BLaER1 (cell line): ENCODE measurements around the gene DPH3.

Source experiments
- H3K27ac ChIP-seq: shearing (Covaris generic); formaldehyde crosslinking; 2 replicates; pipeline ENCODE4 v1.8.1; 2022
- H3K27me3 ChIP-seq: shearing (Covaris generic); formaldehyde crosslinking; 2 replicates; pipeline ENCODE4 v1.8.1; 2022
- H3K36me3 ChIP-seq: shearing (Covaris generic); formaldehyde crosslinking; 2 replicates; pipeline ENCODE4 v1.8.1; 2022
- H3K4me1 ChIP-seq: shearing (Covaris generic); formaldehyde crosslinking; 2 replicates; pipeline ENCODE4 v1.8.1; 2022
- H3K4me2 ChIP-seq: shearing (Covaris generic); formaldehyde crosslinking; 2 replicates; pipeline ENCODE4 v1.8.1; 2022
- H3K4me3 ChIP-seq: shearing (Covaris generic); formaldehyde crosslinking; 2 replicates; pipeline ENCODE4 v1.8.1; 2022
- H3K9ac ChIP-seq: shearing (Covaris generic); formaldehyde crosslinking; 2 replicates; pipeline ENCODE4 v1.8.1; 2022
- H3K9me3 ChIP-seq: shearing (Covaris generic); formaldehyde crosslinking; 2 replicates; pipeline ENCODE4 v1.8.1; 2022
- H4K20me1 ChIP-seq: shearing (Covaris generic); formaldehyde crosslinking; 2 replicates; pipeline ENCODE4 v1.8.1; 2022
- Cebpa-rat ChIP-seq: shearing (Covaris generic); IDR thresholded peaks from 2 replicates; pipeline ENCODE4 v1.8.1; 2022

DPH3 gene

GRCh38 chr3:16239086-16239770 lies 25.5 kb downstream of the DPH3 start:
- no peaks in the 10 kb centered on the region for H3K9me3 ChIP-seq
- peaks cover 5% of the 10 kb centered on the region for H3K4me1 ChIP-seq
- H3K36me3 ChIP-seq: no peaks in the 10 kb centered on the region
- no peak overlapping the region for H3K4me2 ChIP-seq
- H3K27me3 ChIP-seq: no peaks in the 10 kb centered on the region
- no peak overlapping the region for H3K9ac ChIP-seq
- no peak overlapping the region for H3K27ac ChIP-seq
- no peak for TF ChIP-seq Cebpa-rat
- H4K20me1 ChIP-seq: no peaks in the 10 kb centered on the region
- no peak overlapping the region for H3K4me3 ChIP-seq

- TF ChIP-seq Cebpa-rat: no peak
- no peaks in the 10 kb centered on the region for H3K36me3 ChIP-seq
- H3K27me3 ChIP-seq: no peaks in the 10 kb centered on the region
- H3K9ac ChIP-seq: no peak overlapping the region
- H3K4me3 ChIP-seq: no peak overlapping the region
- no peak overlapping the region for H3K4me2 ChIP-seq
- no peaks in the 10 kb centered on the region for H3K4me1 ChIP-seq
- H3K27ac ChIP-seq: no peak overlapping the region
- no peaks in the 10 kb centered on the region for H3K9me3 ChIP-seq
- H4K20me1 ChIP-seq: no peaks in the 10 kb centered on the region
Measured at GRCh38 chr3:16236856-16237393, 27.8 kb downstream of the DPH3 start.

- Histone ChIP-seq H3K36me3 (no peaks in the 10 kb centered on the region), H3K9ac (no peak overlapping the region), H4K20me1 (no peaks in the 10 kb centered on the region), H3K27ac (no peak overlapping the region), H3K4me3 (no peak overlapping the region), H3K9me3 (no peaks in the 10 kb centered on the region), H3K27me3 (no peaks in the 10 kb centered on the region), H3K4me2 (no peak overlapping the region), H3K4me1 (no peaks in the 10 kb centered on the region)
- TF ChIP-seq Cebpa-rat: no peak
Measured at GRCh38 chr3:16236030-16236639, 28.6 kb downstream of the DPH3 start.

- H3K4me2 ChIP-seq: no peak overlapping the region
Measured at GRCh38 chr3:16234281-16234680, 30.5 kb downstream of the DPH3 start.

GRCh38 chr3:16233806-16234205 lies 30.9 kb downstream of the DPH3 start:
- TF ChIP-seq Cebpa-rat: no peak
- H3K4me1 ChIP-seq: no peaks in the 10 kb centered on the region
- H3K27me3 ChIP-seq: no peaks in the 10 kb centered on the region

More at GRCh38 chr3:16234281-16234680, 30.5 kb downstream of the DPH3 start:
- no peaks in the 10 kb centered on the region for H3K4me1 ChIP-seq
- H4K20me1 ChIP-seq: no peaks in the 10 kb centered on the region
- no peaks in the 10 kb centered on the region for H3K36me3 ChIP-seq
- no peaks in the 10 kb centered on the region for H3K27me3 ChIP-seq
- H3K9me3 ChIP-seq: no peaks in the 10 kb centered on the region
- no peak overlapping the region for H3K27ac ChIP-seq
- TF ChIP-seq Cebpa-rat: no peak
- H3K9ac ChIP-seq: no peak overlapping the region
- H3K4me3 ChIP-seq: no peak overlapping the region

GRCh38 chr3:16231983-16232382 lies 32.8 kb downstream of the DPH3 start:
- no peaks in the 10 kb centered on the region for H3K27me3 ChIP-seq
- no peak for TF ChIP-seq Cebpa-rat
- no peak overlapping the region for H3K27ac ChIP-seq
- H3K36me3 ChIP-seq: no peaks in the 10 kb centered on the region
- no peaks in the 10 kb centered on the region for H3K9me3 ChIP-seq
- H3K4me3 ChIP-seq: no peak overlapping the region
- no peaks in the 10 kb centered on the region for H3K4me1 ChIP-seq
- H4K20me1 ChIP-seq: no peaks in the 10 kb centered on the region
- H3K4me2 ChIP-seq: no peak overlapping the region
- H3K9ac ChIP-seq: no peak overlapping the region

More at GRCh38 chr3:16233806-16234205, 30.9 kb downstream of the DPH3 start:
- H3K36me3 ChIP-seq: no peaks in the 10 kb centered on the region
- H3K4me2 ChIP-seq: no peak overlapping the region
- no peak overlapping the region for H3K27ac ChIP-seq
- no peak overlapping the region for H3K9ac ChIP-seq
- no peaks in the 10 kb centered on the region for H4K20me1 ChIP-seq
- H3K4me3 ChIP-seq: no peak overlapping the region
- no peaks in the 10 kb centered on the region for H3K9me3 ChIP-seq

- no peaks in the 10 kb centered on the region for H3K4me1 ChIP-seq
- no peaks in the 10 kb centered on the region for H4K20me1 ChIP-seq
- H3K27me3 ChIP-seq: no peaks in the 10 kb centered on the region
- no peak overlapping the region for H3K4me3 ChIP-seq
- 0 out of 2 replicates have a peak, but pooled peaks cover 9% of the 10 kb centered on the region for H3K9me3 ChIP-seq
- H3K36me3 ChIP-seq: no peaks in the 10 kb centered on the region
- H3K4me2 ChIP-seq: no peak overlapping the region
- H3K9ac ChIP-seq: no peak overlapping the region
- no peak overlapping the region for H3K27ac ChIP-seq
- no peak for TF ChIP-seq Cebpa-rat
Measured at GRCh38 chr3:16229681-16230080, 35.1 kb downstream of the DPH3 start.

GRCh38 chr3:16227566-16227965 lies 37.2 kb downstream of the DPH3 start:
- peaks cover 12% of the 10 kb centered on the region for H3K9me3 ChIP-seq
- H3K4me1 ChIP-seq: no peaks in the 10 kb centered on the region
- H3K36me3 ChIP-seq: no peaks in the 10 kb centered on the region
- no peak overlapping the region for H3K4me2 ChIP-seq
- no peak overlapping the region for H3K4me3 ChIP-seq
- H3K27me3 ChIP-seq: no peaks in the 10 kb centered on the region
- no peak overlapping the region for H3K9ac ChIP-seq
- no peaks in the 10 kb centered on the region for H4K20me1 ChIP-seq
- TF ChIP-seq Cebpa-rat: no peak
- no peak overlapping the region for H3K27ac ChIP-seq

GRCh38 chr3:16224325-16224724 lies 40.4 kb downstream of the DPH3 start:
- no peak for TF ChIP-seq Cebpa-rat
- H3K9ac ChIP-seq: no peak overlapping the region
- H3K9me3 ChIP-seq: peaks cover 16% of the 10 kb centered on the region
- H3K27me3 ChIP-seq: no peaks in the 10 kb centered on the region
- no peaks in the 10 kb centered on the region for H4K20me1 ChIP-seq
- H3K27ac ChIP-seq: no peak overlapping the region
- no peaks in the 10 kb centered on the region for H3K36me3 ChIP-seq
- H3K4me1 ChIP-seq: peaks cover 9% of the 10 kb centered on the region
- no peak overlapping the region for H3K4me3 ChIP-seq
- no peak overlapping the region for H3K4me2 ChIP-seq

- H3K9ac ChIP-seq: no peak overlapping the region
- H3K4me1 ChIP-seq: peaks cover 9% of the 10 kb centered on the region
Measured at GRCh38 chr3:16222547-16222946, 42.2 kb downstream of the DPH3 start.

More at GRCh38 chr3:16222547-16222946, 42.2 kb downstream of the DPH3 start:
- Histone ChIP-seq H4K20me1 (no peaks in the 10 kb centered on the region), H3K36me3 (no peaks in the 10 kb centered on the region), H3K9me3 (peaks cover 16% of the 10 kb centered on the region), H3K27me3 (no peaks in the 10 kb centered on the region), H3K4me2 (no peak overlapping the region), H3K4me3 (no peak overlapping the region), H3K27ac (no peak overlapping the region)
- no peak for TF ChIP-seq Cebpa-rat
